SK-N-MC (cell line): ENCODE data around the gene UGT1A6.

Experiments
- FOXP2 ChIP-seq: optimal IDR thresholded peaks from 2 replicates; pipeline ENCODE3; 2011; ENCODE audit warnings: mild to moderate bottlenecking, moderate library complexity; ENCODE audit not compliant: insufficient read depth; ENCODE audit errors: extremely low read length, control extremely low read depth
- POLR2AphosphoS5 ChIP-seq: IDR thresholded peaks from 2 replicates; pipeline ENCODE4 v1.6.1; 2012; ENCODE audit warnings: mild to moderate bottlenecking, low read depth, low read length, borderline replicate concordance

DNA sequence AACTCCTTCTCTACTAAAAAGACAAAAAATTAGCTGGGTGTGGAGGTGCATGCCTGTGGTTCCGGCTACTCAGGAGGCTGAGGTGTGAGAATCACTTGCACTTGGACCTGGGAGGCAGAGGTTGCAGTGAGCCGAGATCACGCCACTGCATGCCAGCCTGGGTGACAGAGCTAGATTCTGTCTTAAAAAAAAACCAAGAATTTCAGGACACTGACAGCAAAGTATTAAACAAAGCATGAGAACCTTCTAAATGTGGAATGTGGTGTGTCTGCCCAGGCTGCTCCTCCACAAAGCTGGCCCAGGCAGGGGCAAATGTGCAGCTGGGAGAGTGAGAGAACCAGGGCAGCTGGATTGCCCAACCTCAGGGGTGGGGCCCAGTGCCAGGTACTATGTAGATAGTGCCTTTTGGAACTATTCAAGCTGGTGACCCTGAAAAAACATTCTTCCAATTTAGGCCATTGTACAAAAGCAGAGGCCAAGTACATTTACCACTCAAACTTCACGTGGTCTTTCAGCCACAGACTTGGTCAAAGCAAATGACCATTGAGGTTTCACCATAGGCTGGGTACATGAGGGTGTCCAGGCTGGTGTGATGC lies 13.3 kb downstream of the UGT1A6 start:
- TF ChIP-seq POLR2AphosphoS5 (no peak), FOXP2 (no peak)
